Measurements from ENCODE around the gene NUDT4B. TPM values are rescaled to one million over a fixed set of nuclear protein-coding genes. Genes with fewer than 3 reads are reported as not detected.
"Not testable (repeated sequence)": the region's sequence is repeated elsewhere in the genome, so short reads cannot be mapped to it uniquely, and the experiment has no call there.

NUDT4B gene
- polyA plus RNA-seq, 1 of the 3 experiments (the other 2 are of a cell fraction) = 21.3 TPM

DNA sequence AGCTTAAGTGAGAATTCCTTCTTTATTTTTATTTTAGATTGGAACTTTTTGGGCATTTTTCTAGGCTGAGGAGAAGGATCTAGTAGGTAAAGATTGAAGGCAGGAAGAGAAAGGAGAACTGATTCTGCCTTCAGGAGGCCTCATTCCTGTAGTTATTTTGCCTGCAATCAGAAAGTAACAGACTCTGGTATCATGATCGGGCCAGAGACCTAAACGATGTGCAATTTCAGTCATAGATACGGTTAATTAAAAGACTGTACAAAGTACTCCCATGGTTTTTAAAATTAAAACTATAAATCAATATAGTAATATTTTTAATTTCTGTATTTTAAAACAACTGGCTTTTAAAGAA lies 14.3 kb upstream of the NUDT4B start:
- H3K9ac ChIP-seq; H2AFZ ChIP-seq (ENCODE audit: low read depth); H3K9me3 ChIP-seq; CTCF ChIA-PET; H3K4me1 ChIP-seq (ENCODE audit: control insufficient read depth in 1 of 2, insufficient read depth in 2 of 2, low read depth in 1 of 2, low read length in 1 of 2); H4K20me1 ChIP-seq (ENCODE audit: insufficient read depth); H3K27ac ChIP-seq (ENCODE audit: low read depth in 2 of 2, low read length in 1 of 2); DNase-seq; H3K79me2 ChIP-seq (ENCODE audit: insufficient read depth); POLR2A ChIA-PET; H3K36me3 ChIP-seq (replicated peaks in 1 of 2; ENCODE audit: control insufficient read depth in 1 of 2, insufficient read depth in 2 of 2, low read length in 1 of 2); H3K27me3 ChIP-seq (ENCODE audit: insufficient read depth); H3K9me2 ChIP-seq; H3F3A ChIP-seq (replicated peaks; ENCODE audit: insufficient read depth); H3K4me2 ChIP-seq; H3K4me3 ChIP-seq (ENCODE audit: low read depth in 2 of 2, low read length in 1 of 2): not testable (repeated sequence)
- WGBS (ENCODE audit: low lambda C conversion rate) = no CpG with 5 or more reads among the region's 3 CpGs

DNA sequence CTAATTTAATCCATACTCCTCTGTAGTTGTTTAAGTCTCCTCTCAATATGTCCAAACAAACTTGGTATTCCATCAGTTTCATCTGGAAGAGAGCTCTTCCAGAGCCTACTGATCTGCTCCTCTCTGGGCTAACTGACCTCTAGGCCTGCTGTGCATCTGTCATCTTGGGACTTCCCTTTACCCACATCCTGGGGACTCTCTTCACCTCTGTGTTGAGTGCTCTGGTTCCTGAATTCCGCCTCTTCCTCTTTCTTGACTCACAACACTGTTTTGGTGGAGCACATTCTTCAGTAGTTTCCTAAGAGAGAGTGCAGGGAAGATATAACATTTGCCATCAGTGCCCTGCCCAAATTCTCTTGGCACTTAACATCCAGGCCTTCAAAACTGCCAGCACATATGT lies 13.0 kb upstream of the NUDT4B start:
- H3K9me3 ChIP-seq; H3K9me2 ChIP-seq; H3K27me3 ChIP-seq (ENCODE audit: insufficient read depth); H3K27ac ChIP-seq (ENCODE audit: low read depth in 2 of 2, low read length in 1 of 2); DNase-seq; POLR2A ChIA-PET; H2AFZ ChIP-seq (ENCODE audit: low read depth); H3K79me2 ChIP-seq (ENCODE audit: insufficient read depth); H3K36me3 ChIP-seq (replicated peaks in 1 of 2; ENCODE audit: control insufficient read depth in 1 of 2, insufficient read depth in 2 of 2, low read length in 1 of 2); H3K4me2 ChIP-seq; H3K9ac ChIP-seq; CTCF ChIA-PET; H3F3A ChIP-seq (replicated peaks; ENCODE audit: insufficient read depth); H4K20me1 ChIP-seq (ENCODE audit: insufficient read depth); H3K4me1 ChIP-seq (ENCODE audit: control insufficient read depth in 1 of 2, insufficient read depth in 2 of 2, low read depth in 1 of 2, low read length in 1 of 2); H3K4me3 ChIP-seq (ENCODE audit: low read depth in 2 of 2, low read length in 1 of 2): not testable (repeated sequence)
- no CpG with 5 or more reads among the region's 1 CpG for WGBS (ENCODE audit: low lambda C conversion rate)

GRCh38 chr1:148738667-148739066 lies 9.9 kb upstream of the NUDT4B start:
- WGBS (ENCODE audit: low lambda C conversion rate) = no CpG with 5 or more reads among the region's 6 CpGs
- H2AFZ ChIP-seq (ENCODE audit: low read depth); H3K27me3 ChIP-seq (ENCODE audit: insufficient read depth); DNase-seq; H3K9me3 ChIP-seq; H3K9me2 ChIP-seq; H3K4me1 ChIP-seq (ENCODE audit: control insufficient read depth in 1 of 2, insufficient read depth in 2 of 2, low read depth in 1 of 2, low read length in 1 of 2); H3K27ac ChIP-seq (ENCODE audit: low read depth in 2 of 2, low read length in 1 of 2); H3K4me3 ChIP-seq (ENCODE audit: low read depth in 2 of 2, low read length in 1 of 2); H3K4me2 ChIP-seq; POLR2A ChIA-PET; H3F3A ChIP-seq (replicated peaks; ENCODE audit: insufficient read depth); H4K20me1 ChIP-seq (ENCODE audit: insufficient read depth); H3K36me3 ChIP-seq (replicated peaks in 1 of 2; ENCODE audit: control insufficient read depth in 1 of 2, insufficient read depth in 2 of 2, low read length in 1 of 2); H3K79me2 ChIP-seq (ENCODE audit: insufficient read depth); H3K9ac ChIP-seq; CTCF ChIA-PET: not testable (repeated sequence)

- H3K9me2 ChIP-seq; H3K79me2 ChIP-seq (ENCODE audit: insufficient read depth); H3K4me3 ChIP-seq (ENCODE audit: low read depth in 2 of 2, low read length in 1 of 2); H4K20me1 ChIP-seq (ENCODE audit: insufficient read depth); H3K9me3 ChIP-seq; H3K27me3 ChIP-seq (ENCODE audit: insufficient read depth); CTCF ChIA-PET; H3K4me2 ChIP-seq; H3K4me1 ChIP-seq (ENCODE audit: control insufficient read depth in 1 of 2, insufficient read depth in 2 of 2, low read depth in 1 of 2, low read length in 1 of 2); DNase-seq; H3K36me3 ChIP-seq (replicated peaks in 1 of 2; ENCODE audit: control insufficient read depth in 1 of 2, insufficient read depth in 2 of 2, low read length in 1 of 2); H3K9ac ChIP-seq; H3K27ac ChIP-seq (ENCODE audit: low read depth in 2 of 2, low read length in 1 of 2); H2AFZ ChIP-seq (ENCODE audit: low read depth); POLR2A ChIA-PET; H3F3A ChIP-seq (replicated peaks; ENCODE audit: insufficient read depth): not testable (repeated sequence)
- no CpG with 5 or more reads among the region's 4 CpGs for WGBS (ENCODE audit: low lambda C conversion rate)
Measured at GRCh38 chr1:148743200-148743599, 5.4 kb upstream of the NUDT4B start.

DNA sequence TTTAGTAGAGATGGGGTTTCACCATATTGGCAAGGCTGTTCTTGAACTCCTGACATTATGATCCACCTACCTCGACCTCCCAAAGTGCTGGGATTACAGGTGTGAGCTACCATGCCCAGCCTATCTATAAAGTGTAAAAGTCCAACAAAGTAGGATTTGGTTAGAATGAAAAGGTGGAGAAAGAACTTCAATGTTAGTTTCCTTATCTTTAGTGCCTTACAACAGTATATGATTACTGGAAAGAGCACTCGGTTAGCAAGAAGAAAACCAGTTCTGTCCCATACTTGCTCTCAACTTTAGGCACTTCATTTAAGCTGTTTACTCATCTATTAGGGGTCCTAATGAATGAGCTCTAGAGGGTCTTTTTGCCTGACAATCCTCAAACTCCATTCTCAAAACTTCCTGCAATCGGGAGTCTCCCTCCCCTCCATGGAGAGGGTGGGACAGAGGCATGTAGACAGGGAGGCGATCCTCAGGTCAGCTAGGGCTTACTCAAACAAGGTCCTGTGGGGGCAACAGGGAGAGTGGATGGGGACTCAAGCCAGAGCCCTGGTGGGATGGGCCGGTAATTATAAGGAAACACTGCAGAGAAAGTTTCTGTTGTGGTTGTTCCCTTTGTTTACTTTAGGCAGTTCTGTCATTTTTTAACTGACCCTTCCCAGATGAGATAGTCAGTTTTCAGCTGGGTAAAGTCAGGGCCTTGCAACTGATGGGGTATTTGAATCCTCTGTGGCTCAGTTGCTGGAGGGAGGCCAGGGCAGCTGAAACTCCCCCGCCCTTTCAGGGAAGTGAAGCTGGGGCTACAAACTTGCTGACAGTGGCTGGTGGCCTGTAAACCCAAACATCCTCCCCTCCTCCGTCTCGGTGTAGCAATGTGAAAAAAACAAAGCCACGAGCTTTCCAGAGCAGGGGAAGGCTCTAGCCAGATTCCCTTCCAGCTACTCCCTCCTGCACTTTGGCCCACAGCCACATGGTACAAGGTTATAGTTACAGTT lies 4.6 kb upstream of the NUDT4B start:
- H4K20me1 ChIP-seq (ENCODE audit: insufficient read depth); H3K4me2 ChIP-seq; H3K9me2 ChIP-seq; H2AFZ ChIP-seq (ENCODE audit: low read depth); H3F3A ChIP-seq (replicated peaks; ENCODE audit: insufficient read depth); H3K4me3 ChIP-seq (ENCODE audit: low read depth in 2 of 2, low read length in 1 of 2); DNase-seq; H3K27ac ChIP-seq (ENCODE audit: low read depth in 2 of 2, low read length in 1 of 2); H3K36me3 ChIP-seq (replicated peaks in 1 of 2; ENCODE audit: control insufficient read depth in 1 of 2, insufficient read depth in 2 of 2, low read length in 1 of 2); H3K79me2 ChIP-seq (ENCODE audit: insufficient read depth); CTCF ChIA-PET; POLR2A ChIA-PET; H3K4me1 ChIP-seq (ENCODE audit: control insufficient read depth in 1 of 2, insufficient read depth in 2 of 2, low read depth in 1 of 2, low read length in 1 of 2); H3K9me3 ChIP-seq; H3K27me3 ChIP-seq (ENCODE audit: insufficient read depth); H3K9ac ChIP-seq: not testable (repeated sequence)
- WGBS (ENCODE audit: low lambda C conversion rate) = no CpG with 5 or more reads among the region's 9 CpGs

DNA sequence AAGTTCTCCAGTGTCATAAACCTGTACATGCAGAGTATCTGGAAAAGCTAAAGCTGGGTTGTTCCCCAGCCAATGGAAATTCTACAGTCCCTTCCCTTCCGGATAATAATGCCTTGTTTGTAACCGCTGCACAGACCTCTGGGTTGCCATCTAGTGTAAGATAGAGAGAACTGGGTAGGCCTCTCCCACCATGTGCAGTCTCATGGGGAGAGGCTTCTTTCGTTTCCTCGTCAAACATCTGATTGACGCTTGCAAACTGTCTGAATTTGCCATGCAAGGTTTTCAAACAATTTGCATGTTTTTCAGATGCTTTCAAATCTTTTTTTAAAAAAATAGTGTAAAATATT lies 734 bp downstream of the NUDT4B start:
- H2AFZ ChIP-seq (ENCODE audit: low read depth); H3K4me1 ChIP-seq (ENCODE audit: control insufficient read depth in 1 of 2, insufficient read depth in 2 of 2, low read depth in 1 of 2, low read length in 1 of 2); H3K9me3 ChIP-seq; H3F3A ChIP-seq (replicated peaks; ENCODE audit: insufficient read depth); H3K9ac ChIP-seq; H3K36me3 ChIP-seq (replicated peaks in 1 of 2; ENCODE audit: control insufficient read depth in 1 of 2, insufficient read depth in 2 of 2, low read length in 1 of 2); CTCF ChIA-PET; H4K20me1 ChIP-seq (ENCODE audit: insufficient read depth); H3K9me2 ChIP-seq; POLR2A ChIA-PET; H3K27me3 ChIP-seq (ENCODE audit: insufficient read depth); DNase-seq; H3K4me3 ChIP-seq (ENCODE audit: low read depth in 2 of 2, low read length in 1 of 2); H3K79me2 ChIP-seq (ENCODE audit: insufficient read depth); H3K27ac ChIP-seq (ENCODE audit: low read depth in 2 of 2, low read length in 1 of 2); H3K4me2 ChIP-seq: not testable (repeated sequence)
- no CpG with 5 or more reads among the region's 5 CpGs for WGBS (ENCODE audit: low lambda C conversion rate)
